ENCODE results near the gene LDLRAD4.
"Not testable (repeated sequence)": the region's sequence is repeated elsewhere in the genome, so short reads cannot be mapped to it uniquely, and the experiment has no call there.

Gene LDLRAD4

DNA sequence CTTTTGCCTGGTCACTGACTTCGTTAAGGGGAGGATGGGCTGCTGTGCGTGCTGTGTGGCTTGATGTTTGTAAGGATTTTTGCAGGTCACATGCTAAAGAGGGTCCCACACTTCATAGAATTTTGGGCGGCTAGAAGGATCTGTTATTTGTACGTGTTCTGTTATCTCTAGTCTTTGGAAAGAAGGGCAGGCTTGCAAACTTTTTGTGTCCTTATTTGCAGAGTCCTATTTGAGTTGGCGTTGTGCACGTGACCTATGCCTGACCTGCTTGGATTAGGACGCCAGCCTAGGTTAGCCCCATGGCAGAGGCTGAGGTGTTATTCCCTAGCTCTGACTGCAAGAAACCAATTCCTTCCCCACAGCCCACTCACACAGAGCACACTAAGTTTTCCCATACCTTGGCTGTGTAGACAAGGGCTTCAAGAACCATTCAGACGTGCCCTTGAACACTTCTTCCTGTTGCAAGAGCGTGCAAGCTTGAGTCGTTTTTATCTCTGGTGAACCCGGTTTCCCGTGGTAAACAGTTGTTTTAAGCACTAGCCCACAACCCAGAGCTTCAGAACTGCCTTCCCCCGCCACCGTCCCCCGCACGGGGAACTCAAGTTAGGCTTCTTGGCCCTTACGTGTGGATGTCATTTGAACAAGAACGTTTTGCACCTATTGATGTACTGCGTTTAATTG is 94.6 kb downstream of the LDLRAD4 start:
- DNase-seq, result peak in 1 of 2 donors; percentile 26

DNA sequence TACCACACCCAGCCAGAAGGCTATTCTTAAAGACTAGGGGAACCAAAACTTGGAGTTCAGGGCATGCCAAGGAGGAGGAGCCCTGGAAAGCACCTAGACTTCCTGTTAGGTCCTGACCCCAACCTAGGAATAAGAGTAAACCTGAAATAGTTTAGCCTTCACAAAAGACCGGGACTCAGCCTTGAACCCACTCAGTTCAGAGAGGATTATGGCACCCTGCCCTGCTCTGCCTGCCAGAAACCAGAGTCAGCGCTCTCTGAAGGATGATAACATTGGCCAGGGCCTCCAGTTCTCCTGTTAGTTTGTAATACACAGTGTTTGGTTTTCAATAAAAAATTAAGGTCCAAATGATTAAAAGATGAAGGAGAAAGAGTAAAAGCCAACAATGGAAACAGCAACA is 96.4 kb downstream of the LDLRAD4 start:
- no peak for DNase-seq

DNA sequence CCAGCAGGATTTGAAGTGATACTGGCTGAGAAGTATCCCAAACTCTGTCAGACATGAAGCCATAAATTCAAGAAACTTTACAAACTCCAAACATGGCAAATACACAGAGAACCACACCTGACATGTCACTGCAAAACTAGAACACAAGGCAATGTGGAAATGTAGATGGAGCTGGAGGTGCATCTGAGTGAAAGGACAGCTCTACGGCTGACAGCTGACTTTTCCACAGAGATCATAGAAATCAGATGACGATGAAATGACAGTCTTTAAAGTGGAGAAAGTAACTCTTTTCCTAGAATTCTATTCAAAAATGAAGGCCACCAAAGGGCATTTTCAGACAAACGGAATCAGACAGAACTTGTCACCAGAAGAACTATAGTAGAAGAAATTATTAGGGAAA is 97.5 kb downstream of the LDLRAD4 start:
- DNase-seq, result no peak

GRCh38 chr18:13317801-13318200 is 99.2 kb downstream of the LDLRAD4 start:
- no peak for DNase-seq

GRCh38 chr18:13318731-13319501 is 100.4 kb downstream of the LDLRAD4 start:
- no peak for DNase-seq

DNA sequence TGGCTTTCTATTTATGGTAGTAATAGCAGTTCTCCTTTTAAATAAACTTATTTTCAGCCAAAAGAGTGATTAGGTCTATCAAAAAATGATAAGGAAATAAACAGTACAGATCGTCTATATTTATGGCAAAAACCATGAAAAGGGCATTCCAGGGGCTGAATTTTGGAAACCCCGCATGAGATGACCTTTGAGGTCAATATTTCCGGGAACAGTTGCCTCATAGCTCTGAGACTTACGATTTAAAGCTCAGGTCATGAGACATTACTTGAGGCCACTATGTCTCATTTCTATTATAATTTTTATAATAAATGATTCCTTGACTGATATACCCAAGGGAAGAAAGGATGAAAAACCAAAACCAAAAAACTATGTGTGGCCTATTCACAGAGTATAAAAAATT is 101.1 kb downstream of the LDLRAD4 start:
- no peak for DNase-seq

- DNase-seq, result no peak
Observed at GRCh38 chr18:13320096-13320495, 101.5 kb downstream of the LDLRAD4 start.

DNA sequence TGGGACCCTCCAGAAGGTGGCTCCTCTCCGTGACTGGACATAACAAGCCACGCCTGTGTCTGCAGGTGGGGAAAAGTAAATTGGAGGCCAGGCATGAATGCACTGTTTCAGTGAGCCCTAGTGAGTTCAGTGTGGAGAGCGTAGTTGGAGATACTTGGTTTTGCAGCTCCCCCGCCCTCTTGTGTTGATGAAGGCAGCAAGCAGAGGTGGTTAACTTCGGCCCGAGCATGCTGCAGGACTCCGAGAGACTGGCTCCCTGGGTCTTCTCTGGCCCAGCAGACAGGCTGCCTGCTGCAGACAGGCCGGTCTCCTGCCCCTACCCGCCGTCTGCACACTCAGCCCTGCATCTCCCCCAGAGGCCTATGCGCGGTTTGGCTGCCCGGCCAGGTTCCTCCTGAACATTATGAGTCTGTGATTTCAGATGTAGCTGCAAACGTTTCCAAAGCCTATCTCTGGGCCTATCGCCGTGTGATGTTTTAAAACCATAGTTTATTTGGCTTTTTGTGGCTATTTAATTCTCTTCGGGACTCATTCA is 102.4 kb downstream of the LDLRAD4 start:
- DNase-seq, result no peak

- DNase-seq, result no peak
Observed at GRCh38 chr18:13321923-13322322, 103.4 kb downstream of the LDLRAD4 start.

- DNase-seq, result no peak
Observed at GRCh38 chr18:13323186-13323585, 104.6 kb downstream of the LDLRAD4 start.

- no peak for DNase-seq
Observed at GRCh38 chr18:13324880-13325279, 106.3 kb downstream of the LDLRAD4 start.

DNA sequence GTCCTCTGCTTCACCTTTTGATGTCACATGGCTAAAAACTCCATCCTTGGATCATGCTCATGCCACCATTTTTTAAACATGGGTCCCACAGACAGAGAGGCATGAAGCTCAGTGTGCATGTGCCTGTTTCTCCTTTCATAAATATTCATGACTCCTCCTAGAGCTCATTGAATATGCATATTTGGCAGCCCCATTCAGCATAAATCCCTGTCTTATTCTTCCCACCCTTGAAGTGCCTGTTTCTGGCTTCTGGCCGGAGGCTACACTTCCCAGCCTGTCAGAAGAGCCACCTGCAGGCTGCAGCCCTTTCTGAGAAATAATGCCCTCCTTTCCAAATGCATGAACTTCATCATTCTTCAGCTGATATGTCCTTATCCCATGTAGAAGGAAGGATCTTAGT is 109.7 kb downstream of the LDLRAD4 start:
- no peak for DNase-seq

GRCh38 chr18:13330996-13331395 is 112.4 kb downstream of the LDLRAD4 start:
- no peak for DNase-seq

GRCh38 chr18:13331846-13332245 is 113.3 kb downstream of the LDLRAD4 start:
- no peak for DNase-seq

DNA sequence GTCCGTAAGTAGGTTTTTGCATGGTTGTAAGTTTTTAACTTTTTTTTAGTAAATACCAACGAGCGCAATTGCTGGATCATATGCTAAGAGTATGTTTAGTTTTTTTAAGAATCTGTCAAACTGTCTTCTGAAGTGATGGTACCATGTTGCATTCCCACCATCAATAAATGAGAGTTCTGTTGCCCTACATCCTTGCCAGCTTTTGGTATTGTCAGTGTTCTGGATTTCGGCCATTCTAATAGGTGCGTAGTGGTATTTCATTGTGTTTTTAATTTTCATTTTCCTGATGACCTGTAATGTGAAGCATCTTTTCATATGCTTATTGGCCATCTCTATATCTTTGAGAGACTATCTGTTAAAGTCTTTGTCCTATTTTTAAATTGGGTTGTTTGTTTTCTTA is 114.3 kb downstream of the LDLRAD4 start:
- DNase-seq, result no peak

- no peak for DNase-seq
Observed at GRCh38 chr18:13335903-13336302, 117.3 kb downstream of the LDLRAD4 start.

DNA sequence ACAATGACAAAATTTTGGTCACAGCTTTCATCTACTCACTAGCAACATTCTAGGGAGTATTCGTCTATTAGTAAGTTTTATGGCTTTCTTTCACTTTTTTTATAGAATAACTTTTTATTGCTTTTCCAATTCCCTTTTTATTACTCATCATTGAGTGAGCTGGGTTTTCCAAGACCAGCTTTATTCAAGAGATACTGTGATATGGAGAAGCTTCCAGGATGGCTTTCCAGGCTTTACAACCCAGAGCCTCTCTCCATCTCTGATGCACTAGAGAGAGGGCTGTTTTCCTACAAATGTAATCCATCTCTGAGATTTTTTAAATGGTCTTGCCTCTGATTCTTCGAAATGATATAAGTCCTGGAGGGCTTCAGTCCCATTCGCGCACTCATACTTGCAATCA is 118.3 kb downstream of the LDLRAD4 start:
- DNase-seq, result no peak

DNA sequence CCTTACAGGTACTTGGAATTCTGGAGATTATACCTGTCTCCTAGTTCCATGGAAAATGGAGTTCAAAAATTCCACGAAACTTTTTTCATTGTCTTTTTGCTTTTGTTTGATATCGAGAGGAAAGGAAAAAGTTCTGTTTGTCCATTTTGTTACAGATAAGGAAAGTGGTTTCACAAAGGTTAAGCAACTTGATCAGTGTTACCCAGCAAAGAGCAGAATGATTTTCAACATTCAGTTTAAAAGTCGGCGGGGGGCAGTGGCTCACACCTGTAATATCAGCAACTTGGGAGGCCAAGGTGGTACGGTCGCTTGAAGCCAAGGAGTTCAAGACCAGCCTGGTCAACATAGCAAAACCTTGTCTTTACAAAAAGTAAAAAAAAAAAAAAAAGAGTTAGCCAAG is 118.8 kb downstream of the LDLRAD4 start:
- no peak for DNase-seq

DNA sequence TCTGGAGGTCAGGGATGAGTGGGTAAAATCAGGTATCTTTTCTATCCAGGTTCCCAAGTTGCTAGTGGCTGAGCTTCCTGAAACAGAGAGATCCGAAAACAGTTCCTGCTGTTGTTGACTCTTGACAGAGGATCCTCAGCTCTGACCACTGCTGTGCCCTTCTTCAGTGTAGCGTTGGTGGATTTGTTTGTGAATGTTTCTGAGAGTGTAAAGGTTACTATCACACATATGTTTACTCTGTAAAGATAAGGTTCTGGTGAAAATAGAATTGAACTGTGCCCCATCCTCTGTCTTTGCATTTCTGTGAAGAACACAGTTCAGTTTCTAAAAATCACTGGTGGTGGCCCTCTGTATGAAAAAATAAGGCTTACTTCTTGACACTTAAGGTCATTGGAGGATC is 119.8 kb downstream of the LDLRAD4 start:
- no peak for DNase-seq

DNA sequence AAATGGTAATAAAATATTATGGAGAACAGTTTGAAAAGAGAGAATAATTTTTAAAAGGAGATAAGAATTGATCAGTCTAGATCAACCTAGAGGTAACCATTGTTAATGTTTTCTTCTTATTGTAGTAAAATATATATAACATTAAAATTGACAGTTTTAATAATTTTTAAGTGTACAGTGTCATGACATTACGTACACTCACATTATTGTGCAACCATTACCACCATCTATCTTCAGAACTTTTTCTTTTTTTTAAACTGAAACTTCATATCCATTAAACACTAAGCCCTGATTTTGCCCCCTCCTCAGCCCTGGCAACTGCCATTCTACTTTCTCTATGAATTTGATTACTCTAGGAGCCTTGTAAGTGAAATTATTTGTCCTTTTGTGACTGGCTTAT is 121.1 kb downstream of the LDLRAD4 start:
- DNase-seq, result no peak

GRCh38 chr18:13346449-13346848 is 127.9 kb downstream of the LDLRAD4 start:
- not testable (repeated sequence) for DNase-seq

GRCh38 chr18:13353084-13353823 is 134.7 kb downstream of the LDLRAD4 start:
- peak in 1 of 2 donors; percentile 21 for DNase-seq

- no peak for DNase-seq
Observed at GRCh38 chr18:13354402-13354801, 135.8 kb downstream of the LDLRAD4 start.

DNA sequence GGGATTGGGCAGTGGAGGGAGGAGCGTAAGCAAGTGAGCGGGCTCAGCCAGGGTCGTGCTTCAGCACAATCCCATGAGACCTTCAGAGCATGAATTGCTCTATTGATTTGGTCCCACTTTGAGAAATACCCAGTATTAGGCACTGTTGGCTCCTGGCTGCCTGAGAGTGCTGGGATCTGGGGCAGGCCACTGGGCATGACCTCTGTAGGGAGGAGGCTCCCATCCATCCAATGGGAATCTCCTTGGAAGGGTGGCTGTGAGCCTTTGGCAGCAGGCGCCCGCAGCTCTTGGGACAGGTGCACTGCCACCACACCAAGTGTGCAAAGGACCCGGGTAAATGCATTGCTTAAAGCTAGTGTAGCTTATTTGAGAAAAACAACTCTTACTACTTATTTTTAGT is 137.5 kb downstream of the LDLRAD4 start:
- no peak for DNase-seq

Measured in CD4-positive, alpha-beta T cell treated with Interleukin-1 beta for 1 hour (primary cell).